HepG2 (cell line): ENCODE results near the gene CUEDC2. TPM values are rescaled to one million over a fixed set of nuclear protein-coding genes. Genes with fewer than 3 reads are reported as not detected.

Source experiments
- ATAC-seq: fragments of 200-7000 bp; cut with Tn5 transposase; 3 replicates; pipeline ENCODE4 v1.9.1; 2020; ENCODE audit warnings: mild to moderate bottlenecking, moderate library complexity
- BruUV-seq: library from RNA; stranded (reverse); fragments of 400-500 nt; replicated peaks from 2 replicates; lab custom pipeline; 2021; lab: Mats Ljungman, UMichigan
- CTCF ChIA-PET: fragments of 300-600 bp; formaldehyde crosslinking; extraction: SDS; loops from one replicate; lab custom pipeline; 2021; ENCODE audit warnings: low total read pairs, inconsistent platforms, low intra/inter-chr PET ratio; lab: Yijun Ruan, JAX
- POLR2A ChIA-PET: fragments of 350-600 bp; sonication (Branson Sonifier 250); formaldehyde crosslinking; loops from one replicate; lab custom pipeline; 2020; ENCODE audit warnings: antibody characterized with exemption, inconsistent platforms; lab: Yijun Ruan, JAX
- DNase-seq: peaks from one replicate; pipeline ENCODE4 v3.0.0-alpha.2; 2015; ENCODE audit warnings: low spot score
- FAIRE-seq: peaks from 3 replicates; lab custom pipeline; 2011; peaks lifted over from hg19 to GRCh38; lab: Jason Lieb, UNC
- H2AFZ ChIP-seq: one replicate; pipeline ENCODE4 v1.6.1; 2011; ENCODE audit warnings: low read length, inconsistent platforms
- H3K27ac ChIP-seq: fragments of 300-600 bp; 3 replicates; pipeline ENCODE4 v1.8.0; 2011; ENCODE audit warnings: mixed run types, mild to moderate bottlenecking, mixed read lengths, low read length, inconsistent platforms; ENCODE audit not compliant: insufficient read depth; ENCODE audit errors: extremely low read length
- H3K27me3 ChIP-seq, 2 experiments: fragments of 200-600 bp in 1 of 2; 2 replicates in 1 of 2; 3 replicates in 1 of 2; pipeline versions ENCODE4 v1.6.0 to v1.8.0; 2011; ENCODE audit warnings: low read length in 2 of 2, mild to moderate bottlenecking in 2 of 2, moderate library complexity in 2 of 2, inconsistent platforms in 1 of 2; ENCODE audit not compliant: insufficient read depth in 2 of 2, control insufficient read depth in 1 of 2
- H3K36me3 ChIP-seq, 2 experiments: fragments of 200-600 bp in 1 of 2; replicated peaks in 1 of 2; 2 replicates in 1 of 2; 3 replicates in 1 of 2; pipeline versions ENCODE4 v1.5.1 to v1.8.0; 2011; ENCODE audit warnings: low read length in 2 of 2, inconsistent platforms in 1 of 2; ENCODE audit not compliant: insufficient read depth in 2 of 2, control insufficient read depth in 1 of 2
- H3K4me1 ChIP-seq: 2 replicates; pipeline ENCODE4 v1.5.1; 2012; ENCODE audit warnings: low read length, inconsistent platforms; ENCODE audit not compliant: insufficient read depth
- H3K4me2 ChIP-seq: 2 replicates; pipeline ENCODE4 v1.6.0; 2011; ENCODE audit warnings: low read depth, low read length, inconsistent platforms
- H3K4me3 ChIP-seq, 3 experiments: fragments of 200-600 bp in 1 of 3; sonication (generic), shearing (Covaris generic) in 1 of 3; replicated peaks in 1 of 3; 2 replicates each; pipeline ENCODE4 v1.5.1; 2011 to 2016; ENCODE audit warnings: low read length in 3 of 3, inconsistent platforms in 2 of 3, low read depth in 2 of 3, mild to moderate bottlenecking in 2 of 3, control low read depth in 1 of 3, mixed read lengths in 1 of 3; ENCODE audit not compliant: insufficient read depth in 1 of 3
- H3K79me2 ChIP-seq: one replicate; pipeline ENCODE4 v1.6.1; 2011; ENCODE audit warnings: low read length, inconsistent platforms; ENCODE audit not compliant: insufficient read depth
- H3K9ac ChIP-seq: 2 replicates; pipeline ENCODE4 v1.6.0; 2011; ENCODE audit warnings: mild to moderate bottlenecking, low read depth, low read length, inconsistent platforms; ENCODE audit not compliant: insufficient read depth
- H3K9me3 ChIP-seq: 2 replicates; pipeline ENCODE4 v1.5.1; 2012; ENCODE audit warnings: mild to moderate bottlenecking, low read length
- H4K20me1 ChIP-seq: 2 replicates; pipeline ENCODE4 v1.6.0; 2011; ENCODE audit warnings: inconsistent platforms, mild to moderate bottlenecking, low read length, moderate library complexity; ENCODE audit not compliant: insufficient read depth
- KLF12 ChIP-seq: sonication (generic); formaldehyde crosslinking; IDR thresholded peaks from 2 replicates; pipeline ENCODE4 v1.4.0; 2020; ENCODE audit warnings: missing genetic modification reagents, borderline replicate concordance
- NFYB ChIP-seq: sonication (generic); formaldehyde crosslinking; IDR thresholded peaks from 2 replicates; pipeline ENCODE4 v1.4.0; 2020; ENCODE audit warnings: missing genetic modification reagents
- SRY ChIP-seq: sonication (generic); formaldehyde crosslinking; IDR thresholded peaks from 2 replicates; pipeline ENCODE4 v1.8.0; 2022; ENCODE audit warnings: mild to moderate bottlenecking, missing genetic modification reagents
- TBX2 ChIP-seq: sonication (generic); formaldehyde crosslinking; IDR thresholded peaks from 2 replicates; pipeline ENCODE4 v1.5.0; 2020; ENCODE audit warnings: missing genetic modification reagents, mild to moderate bottlenecking, borderline replicate concordance
- ZFP36L2 ChIP-seq: sonication (generic); formaldehyde crosslinking; IDR thresholded peaks from 2 replicates; pipeline ENCODE4 v1.4.0; 2020; ENCODE audit warnings: missing genetic modification reagents
- ZIK1 ChIP-seq: sonication (generic); formaldehyde crosslinking; IDR thresholded peaks from 2 replicates; pipeline ENCODE4 v1.5.0; 2020; ENCODE audit warnings: mild to moderate bottlenecking, low read depth, missing genetic modification reagents, borderline replicate concordance
- ZNF138 ChIP-seq: sonication (generic); formaldehyde crosslinking; IDR thresholded peaks from 2 replicates; pipeline ENCODE4 v1.5.0; 2020; ENCODE audit warnings: mild to moderate bottlenecking, low read depth, missing genetic modification reagents
- ZNF264 ChIP-seq: sonication (generic); formaldehyde crosslinking; IDR thresholded peaks from 2 replicates; pipeline ENCODE4 v1.4.0; 2020; ENCODE audit warnings: missing genetic modification reagents
- ZNF350 ChIP-seq: sonication (generic); formaldehyde crosslinking; IDR thresholded peaks from 2 replicates; pipeline ENCODE4 v1.4.0; 2020; ENCODE audit warnings: mild to moderate bottlenecking, low read depth, missing genetic modification reagents, borderline replicate concordance
- ZNF496 ChIP-seq: sonication (generic); formaldehyde crosslinking; IDR thresholded peaks from 2 replicates; pipeline ENCODE4 v1.8.1; 2023; ENCODE audit warnings: mild to moderate bottlenecking, moderate library complexity, missing genetic modification reagents; ENCODE audit not compliant: insufficient replicate concordance
- ZNF552 ChIP-seq: sonication (generic); formaldehyde crosslinking; IDR thresholded peaks from 2 replicates; pipeline ENCODE4 v1.9.0; 2022; ENCODE audit warnings: missing genetic modification reagents, mild to moderate bottlenecking, borderline replicate concordance
- ZNF780A ChIP-seq: sonication (generic); formaldehyde crosslinking; IDR thresholded peaks from 2 replicates; pipeline ENCODE4 v1.8.0; 2022; ENCODE audit warnings: mild to moderate bottlenecking, missing genetic modification reagents, moderate library complexity
- WGBS: methylation state at CpG from one replicate; pipeline ENCODE4 v1.1.6; 2017; ENCODE audit warnings: low lambda C conversion rate; 5-methylcytosine and 5-hydroxymethylcytosine counted together
- in situ Hi-C: cut with HindIII; loops from 2 replicates; pipeline ENCODE4 v1.10.0; 2017; ENCODE audit warnings: low pct_unique_long_range_greater_than_20kb; ENCODE audit not compliant: extremely low pct_ligation_motif_present
- intact Hi-C: fragments of 100-400 bp; cut with micrococcal nuclease; formaldehyde crosslinking; loops from one replicate; pipeline ENCODE4 v1.10.0; 2022; ENCODE audit not compliant: unreplicated experiment
- polyA plus RNA-seq, 8 experiments: library from polyadenylated mRNA; depleted of rRNA in 3 of 8; stranded (reverse) in 7 of 8; unstranded in 1 of 8; fragments of >200 nt; fragmentation: Illumina TruSeq in 4 of 8; extraction: Trizol in 4 of 8; gene quantifications; 2 replicates each; pipeline versions ENCODE4 v1.2.1 to v1.2.3, GENCODE V29; 2011 to 2016; ENCODE audit warnings: low read depth in 4 of 8, missing spikeins in 1 of 8, mixed read lengths in 1 of 8; ENCODE audit not compliant: insufficient read depth in 1 of 8
- total RNA-seq, 5 experiments: library from RNA; depleted of rRNA; stranded (reverse); fragments of >200 nt; fragmentation: Illumina TruSeq; extraction: Trizol; gene quantifications; 2 replicates each; pipeline ENCODE4 v1.2.3, GENCODE V29; 2016; ENCODE audit warnings: low read depth in 1 of 5
- TF ChIP-seq, protein P1 (sequence below): sonication (generic); formaldehyde crosslinking; IDR thresholded peaks from 2 replicates; pipeline ENCODE4 v1.4.0; 2020; ENCODE audit warnings: low read depth, mild to moderate bottlenecking, missing genetic modification reagents
- TF ChIP-seq, protein P2 (sequence below): sonication (generic); formaldehyde crosslinking; IDR thresholded peaks from 2 replicates; pipeline ENCODE4 v1.8.1; 2023; ENCODE audit warnings: mild to moderate bottlenecking, moderate library complexity, missing genetic modification reagents
- TF ChIP-seq, protein P3 (sequence below): sonication (generic); formaldehyde crosslinking; IDR thresholded peaks from 2 replicates; pipeline ENCODE4 v1.5.0; 2020; ENCODE audit warnings: mild to moderate bottlenecking, missing genetic modification reagents, borderline replicate concordance

The CUEDC2 gene
- total and polyA plus RNA-seq, 2 of the 13 experiments (the other 11 are each of a cell fraction or from before 2014, with no cell fraction given): 13.1 to 18.4 TPM

DNA sequence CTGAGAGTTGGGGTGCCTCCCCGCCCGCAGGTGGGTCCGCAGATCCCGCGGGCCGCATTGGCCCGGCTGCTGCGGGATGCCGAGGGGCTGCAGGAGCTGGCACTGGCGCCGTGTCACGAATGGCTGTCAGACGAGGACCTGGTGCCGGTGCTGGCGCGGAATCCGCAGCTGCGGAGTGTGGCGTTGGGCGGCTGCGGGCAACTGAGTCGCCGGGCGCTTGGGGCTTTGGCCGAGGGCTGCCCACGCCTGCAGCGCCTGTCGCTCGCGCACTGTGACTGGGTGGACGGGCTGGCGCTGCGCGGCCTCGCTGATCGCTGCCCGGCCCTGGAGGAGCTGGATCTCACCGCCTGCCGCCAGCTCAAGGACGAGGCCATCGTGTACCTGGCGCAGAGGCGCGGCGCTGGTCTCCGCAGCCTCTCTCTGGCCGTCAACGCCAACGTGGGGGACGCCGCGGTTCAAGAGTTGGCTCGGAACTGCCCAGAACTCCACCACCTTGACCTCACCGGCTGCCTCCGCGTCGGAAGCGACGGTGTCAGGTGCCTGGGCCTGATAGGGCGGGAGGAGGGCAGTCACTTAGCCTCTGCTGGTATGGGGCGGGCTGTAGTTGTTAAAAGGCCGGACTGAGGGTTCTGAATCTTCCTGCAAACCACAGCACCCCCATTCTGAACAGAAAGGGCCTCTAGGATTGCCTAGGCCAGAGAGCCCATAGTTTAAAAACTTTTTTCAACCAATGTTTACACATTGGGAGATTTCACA lies 10.4 kb downstream of the CUEDC2 start:
- peak; percentile 28 for ATAC-seq
- POLR2A ChIA-PET: interaction anchor here (1.0 to 5.3 kb wide), 12 partner anchors 9 to 190 kb away, joined by 3 to 135 read pairs (median 6); partner anchors contain the start of genes C10orf95, CUEDC2, GBF1 and NFKB2
- peak; percentile 28 for DNase-seq
- Histone ChIP-seq H3K9me3 (no peaks in the 10 kb centered on the region), H3K4me2 (peak overlapping the region; percentile 98), H2AFZ (no peak overlapping the region), H3K79me2 (no peaks in the 10 kb centered on the region), H3K27ac (peak overlapping the region; percentile 87), H4K20me1 (no peaks in the 10 kb centered on the region), H3K9ac (peak overlapping the region; percentile 77), H3K27me3 (peaks cover 0 to 1% of the 10 kb centered on the region in 2 experiments; a peak in 2 of 5 replicates), H3K4me3 (peak overlapping the region; percentile 79 to 97 (median 84)), H3K36me3 (peaks cover 1 to 14% of the 10 kb centered on the region in 2 experiments; a peak in 3 of 5 replicates), H3K4me1 (peaks cover 30% of the 10 kb centered on the region)
- in situ Hi-C loops (loop anchor here (5.0 kb wide), 1 partner anchor 40 kb away; no protein-coding TSS in a partner anchor), intact Hi-C loops (loop anchor here (1.0 to 5.0 kb wide), 4 partner anchors 9 to 55 kb away; partner anchors contain the start of gene NFKB2)
- TSS peak; percentile 77 for BruUV-seq
- CTCF ChIA-PET: interaction anchor here (0.8 to 1.7 kb wide), 3 partner anchors 28 to 193 kb away, joined by 5 to 8 read pairs (median 5); no protein-coding TSS in a partner anchor
- 2% methylated on average over 9 of the region's 62 CpGs for WGBS
- no peak for FAIRE-seq
- TF ChIP-seq, protein P1, sequence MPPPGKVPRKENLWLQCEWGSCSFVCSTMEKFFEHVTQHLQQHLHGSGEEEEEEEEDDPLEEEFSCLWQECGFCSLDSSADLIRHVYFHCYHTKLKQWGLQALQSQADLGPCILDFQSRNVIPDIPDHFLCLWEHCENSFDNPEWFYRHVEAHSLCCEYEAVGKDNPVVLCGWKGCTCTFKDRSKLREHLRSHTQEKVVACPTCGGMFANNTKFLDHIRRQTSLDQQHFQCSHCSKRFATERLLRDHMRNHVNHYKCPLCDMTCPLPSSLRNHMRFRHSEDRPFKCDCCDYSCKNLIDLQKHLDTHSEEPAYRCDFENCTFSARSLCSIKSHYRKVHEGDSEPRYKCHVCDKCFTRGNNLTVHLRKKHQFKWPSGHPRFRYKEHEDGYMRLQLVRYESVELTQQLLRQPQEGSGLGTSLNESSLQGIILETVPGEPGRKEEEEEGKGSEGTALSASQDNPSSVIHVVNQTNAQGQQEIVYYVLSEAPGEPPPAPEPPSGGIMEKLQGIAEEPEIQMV: no peak
- peak; percentile 17; the same call in 1 of the 2 replicates for TF ChIP-seq KLF12 (CRISPR knock-in tag)
- peak; percentile 5; the same call in 1 of the 2 replicates for TF ChIP-seq NFYB
- TF ChIP-seq SRY (CRISPR knock-in tag): no peak
- no peak for TF ChIP-seq ZFP36L2 (CRISPR knock-in tag)
- TF ChIP-seq ZNF350 (CRISPR knock-in tag): no peak
- TF ChIP-seq ZNF780A (CRISPR knock-in tag): no peak
- TF ChIP-seq ZNF264 (CRISPR knock-in tag): 0 out of 2 replicates have a peak, but pooled peaks have one; percentile 3
- TF ChIP-seq ZNF138 (CRISPR knock-in tag): peak; percentile 88
- TF ChIP-seq, protein P2, sequence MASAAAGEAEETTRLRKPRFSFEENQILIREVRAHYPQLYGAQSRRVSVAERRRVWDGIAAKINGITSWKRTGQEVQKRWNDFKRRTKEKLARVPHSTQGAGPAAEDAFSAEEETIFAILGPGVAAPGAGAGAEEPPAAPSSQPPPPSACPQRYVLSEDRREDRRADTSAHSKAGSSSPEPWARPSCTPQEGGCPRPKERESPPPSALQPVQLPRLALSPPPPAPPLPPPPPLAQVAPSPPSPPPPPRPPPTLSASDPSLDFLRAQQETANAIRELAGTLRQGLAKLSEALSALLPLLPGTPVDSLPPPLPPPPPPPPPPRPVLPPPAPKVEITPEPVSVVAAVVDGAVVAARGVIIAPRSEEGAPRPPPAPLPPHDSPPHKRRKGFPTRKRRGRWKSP (CRISPR knock-in tag): peak; percentile 53; the same call in 1 of the 2 replicates
- peak; percentile 10; the same call in 1 of the 2 replicates for TF ChIP-seq TBX2 (CRISPR knock-in tag)
- TF ChIP-seq, protein P3, sequence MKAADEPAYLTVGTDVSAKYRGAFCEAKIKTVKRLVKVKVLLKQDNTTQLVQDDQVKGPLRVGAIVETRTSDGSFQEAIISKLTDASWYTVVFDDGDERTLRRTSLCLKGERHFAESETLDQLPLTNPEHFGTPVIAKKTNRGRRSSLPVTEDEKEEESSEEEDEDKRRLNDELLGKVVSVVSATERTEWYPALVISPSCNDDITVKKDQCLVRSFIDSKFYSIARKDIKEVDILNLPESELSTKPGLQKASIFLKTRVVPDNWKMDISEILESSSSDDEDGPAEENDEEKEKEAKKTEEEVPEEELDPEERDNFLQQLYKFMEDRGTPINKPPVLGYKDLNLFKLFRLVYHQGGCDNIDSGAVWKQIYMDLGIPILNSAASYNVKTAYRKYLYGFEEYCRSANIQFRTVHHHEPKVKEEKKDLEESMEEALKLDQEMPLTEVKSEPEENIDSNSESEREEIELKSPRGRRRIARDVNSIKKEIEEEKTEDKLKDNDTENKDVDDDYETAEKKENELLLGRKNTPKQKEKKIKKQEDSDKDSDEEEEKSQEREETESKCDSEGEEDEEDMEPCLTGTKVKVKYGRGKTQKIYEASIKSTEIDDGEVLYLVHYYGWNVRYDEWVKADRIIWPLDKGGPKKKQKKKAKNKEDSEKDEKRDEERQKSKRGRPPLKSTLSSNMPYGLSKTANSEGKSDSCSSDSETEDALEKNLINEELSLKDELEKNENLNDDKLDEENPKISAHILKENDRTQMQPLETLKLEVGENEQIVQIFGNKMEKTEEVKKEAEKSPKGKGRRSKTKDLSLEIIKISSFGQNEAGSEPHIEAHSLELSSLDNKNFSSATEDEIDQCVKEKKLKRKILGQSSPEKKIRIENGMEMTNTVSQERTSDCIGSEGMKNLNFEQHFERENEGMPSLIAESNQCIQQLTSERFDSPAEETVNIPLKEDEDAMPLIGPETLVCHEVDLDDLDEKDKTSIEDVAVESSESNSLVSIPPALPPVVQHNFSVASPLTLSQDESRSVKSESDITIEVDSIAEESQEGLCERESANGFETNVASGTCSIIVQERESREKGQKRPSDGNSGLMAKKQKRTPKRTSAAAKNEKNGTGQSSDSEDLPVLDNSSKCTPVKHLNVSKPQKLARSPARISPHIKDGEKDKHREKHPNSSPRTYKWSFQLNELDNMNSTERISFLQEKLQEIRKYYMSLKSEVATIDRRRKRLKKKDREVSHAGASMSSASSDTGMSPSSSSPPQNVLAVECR: peak; percentile 4; the same call in 1 of the 2 replicates
- TF ChIP-seq ZNF552 (CRISPR knock-in tag): peak; percentile 87; the same call in 1 of the 2 replicates
- TF ChIP-seq ZNF496 (CRISPR knock-in tag): no peak
- peak; percentile 43; the same call in 1 of the 2 replicates for TF ChIP-seq ZIK1 (CRISPR knock-in tag)
